WERI-Rb-1 (cell line): ENCODE data around the gene TRMT2B.
"Not testable (repeated sequence)": the region's sequence is repeated elsewhere in the genome, so short reads cannot be mapped to it uniquely, and the experiment has no call there.

Experiments used
- DNase-seq: peaks from one replicate; pipeline ENCODE4 v3.0.0-alpha.2; 2020
- H3K27ac ChIP-seq: fragments of 250-450 bp; sonication (Bioruptor Pico); 2 replicates; pipeline ENCODE4 v1.5.1; 2020; ENCODE audit warnings: mild to moderate bottlenecking, moderate library complexity
- H3K27me3 ChIP-seq: fragments of 250-450 bp; sonication (Bioruptor Pico); 2 replicates; pipeline ENCODE4 v1.5.1; 2021; ENCODE audit warnings: mild to moderate bottlenecking, low read depth, moderate library complexity; ENCODE audit not compliant: insufficient read depth, severe bottlenecking
- H3K36me3 ChIP-seq: fragments of 250-450 bp; sonication (Bioruptor Pico); 2 replicates; pipeline ENCODE4 v1.5.1; 2020; ENCODE audit warnings: mild to moderate bottlenecking, moderate library complexity
- H3K4me3 ChIP-seq: 2 replicates; pipeline ENCODE4 v1.5.1; 2011; ENCODE audit warnings: low read depth, mild to moderate bottlenecking, control low read depth, low read length
- H3K9me3 ChIP-seq: fragments of 250-450 bp; sonication (Bioruptor Pico); 2 replicates; pipeline ENCODE4 v1.5.1; 2021; ENCODE audit warnings: mild to moderate bottlenecking, moderate library complexity; ENCODE audit not compliant: severe bottlenecking
- TF ChIP-seq, protein P1 (sequence below): IDR thresholded peaks from 2 replicates; pipeline ENCODE4 v1.5.1; 2011; ENCODE audit warnings: low read depth, mild to moderate bottlenecking, control low read depth, inconsistent platforms, low read length

The TRMT2B gene

DNA sequence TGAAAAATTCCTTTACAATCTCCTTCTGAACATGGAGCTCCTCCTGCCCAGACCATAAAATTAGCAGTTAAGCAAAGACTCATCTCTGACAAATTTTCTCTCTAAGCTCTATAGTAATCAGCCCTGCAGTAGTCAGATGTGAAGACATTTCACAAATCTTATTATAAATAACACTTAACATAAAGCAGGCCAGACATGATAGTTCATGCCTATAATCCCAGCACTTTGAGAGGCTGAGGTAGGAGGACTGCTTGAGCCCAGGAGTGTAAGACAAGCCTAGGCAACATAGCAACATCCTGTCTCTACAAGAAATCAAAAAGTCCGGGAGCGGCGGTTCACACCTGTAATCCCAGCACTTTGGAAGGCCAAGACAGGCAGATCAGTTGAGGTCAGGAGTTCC, 29.9 kb downstream of the TRMT2B start:
- H3K36me3 ChIP-seq = no peaks in the 10 kb centered on the region; the same call in none of the 2 replicates
- H3K27me3 ChIP-seq = no peaks in the 10 kb centered on the region
- no peaks in the 10 kb centered on the region for H3K9me3 ChIP-seq
- TF ChIP-seq, protein P1, sequence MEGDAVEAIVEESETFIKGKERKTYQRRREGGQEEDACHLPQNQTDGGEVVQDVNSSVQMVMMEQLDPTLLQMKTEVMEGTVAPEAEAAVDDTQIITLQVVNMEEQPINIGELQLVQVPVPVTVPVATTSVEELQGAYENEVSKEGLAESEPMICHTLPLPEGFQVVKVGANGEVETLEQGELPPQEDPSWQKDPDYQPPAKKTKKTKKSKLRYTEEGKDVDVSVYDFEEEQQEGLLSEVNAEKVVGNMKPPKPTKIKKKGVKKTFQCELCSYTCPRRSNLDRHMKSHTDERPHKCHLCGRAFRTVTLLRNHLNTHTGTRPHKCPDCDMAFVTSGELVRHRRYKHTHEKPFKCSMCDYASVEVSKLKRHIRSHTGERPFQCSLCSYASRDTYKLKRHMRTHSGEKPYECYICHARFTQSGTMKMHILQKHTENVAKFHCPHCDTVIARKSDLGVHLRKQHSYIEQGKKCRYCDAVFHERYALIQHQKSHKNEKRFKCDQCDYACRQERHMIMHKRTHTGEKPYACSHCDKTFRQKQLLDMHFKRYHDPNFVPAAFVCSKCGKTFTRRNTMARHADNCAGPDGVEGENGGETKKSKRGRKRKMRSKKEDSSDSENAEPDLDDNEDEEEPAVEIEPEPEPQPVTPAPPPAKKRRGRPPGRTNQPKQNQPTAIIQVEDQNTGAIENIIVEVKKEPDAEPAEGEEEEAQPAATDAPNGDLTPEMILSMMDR = no peak
- DNase-seq = no peak
- no peak overlapping the region for H3K27ac ChIP-seq
- no peak overlapping the region for H3K4me3 ChIP-seq

DNA sequence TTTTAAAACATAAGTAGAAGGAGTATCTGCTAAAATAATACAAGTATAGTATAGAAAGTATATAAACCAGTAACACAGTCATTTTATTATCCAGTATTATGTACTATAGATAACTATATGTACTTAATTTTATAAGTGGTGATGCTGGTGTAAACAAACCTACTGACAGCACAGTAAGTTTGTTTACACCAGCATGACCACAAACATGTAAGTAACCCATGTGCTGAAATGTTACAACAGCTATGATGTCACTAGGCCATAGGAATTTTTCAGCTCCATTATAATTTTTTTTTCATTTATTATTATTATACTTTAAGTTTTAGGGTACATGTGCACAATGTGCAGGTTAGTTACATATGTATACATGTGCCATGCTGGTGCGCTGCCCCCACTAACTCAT, 39.9 kb downstream of the TRMT2B start:
- not testable (repeated sequence) for H3K27me3 ChIP-seq, H3K4me3 ChIP-seq, H3K27ac ChIP-seq, H3K9me3 ChIP-seq, DNase-seq
- H3K36me3 ChIP-seq = peaks cover 13% of the 10 kb centered on the region

DNA sequence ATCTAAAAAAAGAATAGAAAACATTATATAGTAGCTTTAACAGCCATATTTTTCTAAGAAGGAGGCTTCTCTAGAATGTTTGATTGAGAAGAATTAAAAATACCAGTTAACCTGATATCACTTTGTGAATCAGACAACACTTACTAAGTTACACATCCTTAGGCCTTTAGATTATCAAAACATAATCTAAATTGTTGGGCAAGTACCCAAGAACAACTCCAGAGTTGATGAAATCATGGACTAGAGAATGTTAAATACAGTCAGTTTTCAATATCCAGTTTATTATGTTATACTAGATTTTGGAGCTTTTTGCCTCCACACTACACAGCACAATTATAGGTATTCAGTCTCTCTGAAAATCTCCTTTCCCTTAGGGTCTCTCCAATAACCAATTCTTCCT, 42.8 kb downstream of the TRMT2B start:
- DNase-seq = no peak
- no peak overlapping the region for H3K4me3 ChIP-seq
- peaks cover 6% of the 10 kb centered on the region; the same call in 1 of the 2 replicates for H3K36me3 ChIP-seq
- no peaks in the 10 kb centered on the region for H3K27me3 ChIP-seq
- TF ChIP-seq, protein P1 = no peak
- no peaks in the 10 kb centered on the region for H3K9me3 ChIP-seq
- no peak overlapping the region for H3K27ac ChIP-seq

DNA sequence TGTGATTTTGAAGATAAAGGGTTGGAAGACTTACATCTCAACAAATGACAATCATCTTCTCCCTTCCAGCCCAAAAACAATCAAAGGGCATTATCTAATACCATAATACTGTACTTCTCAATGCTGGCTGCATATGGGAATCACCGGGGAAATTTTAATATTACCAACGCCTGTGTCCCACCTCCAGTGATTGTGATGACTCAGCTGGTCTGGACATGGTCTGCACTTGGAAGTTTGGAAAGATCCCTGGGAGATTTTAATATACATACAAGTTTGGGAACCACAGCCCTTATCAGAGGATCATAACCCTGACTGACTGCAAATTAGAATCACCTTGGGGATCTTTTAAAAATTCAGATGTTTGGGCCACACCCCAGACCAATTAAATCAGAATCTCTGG, 52.5 kb downstream of the TRMT2B start:
- H3K4me3 ChIP-seq = no peak overlapping the region
- TF ChIP-seq, protein P1 = no peak
- DNase-seq = no peak

DNA sequence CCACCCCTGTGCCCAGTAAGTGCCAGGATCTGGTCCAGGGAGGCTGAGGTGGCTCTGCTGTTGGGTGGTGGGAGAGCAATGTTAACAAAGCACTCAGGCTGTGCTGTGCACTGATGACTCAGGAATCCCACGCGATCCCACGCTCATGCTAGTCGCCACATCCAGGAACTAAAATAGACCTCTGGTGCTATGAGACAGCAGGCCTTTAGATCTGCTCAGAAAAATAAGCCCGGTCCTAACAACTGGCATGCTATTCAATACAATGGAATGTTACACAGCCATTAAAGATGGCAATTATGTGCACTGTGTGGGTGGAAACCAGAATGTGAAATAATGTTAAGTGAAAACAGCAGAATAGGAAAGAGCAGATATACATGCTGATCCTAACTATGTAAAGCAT, 56.4 kb downstream of the TRMT2B start:
- TF ChIP-seq, protein P1 = no peak
- H3K27me3 ChIP-seq = peaks cover 6% of the 10 kb centered on the region
- no peak for DNase-seq
- H3K4me3 ChIP-seq = no peak overlapping the region
- H3K27ac ChIP-seq = no peak overlapping the region
- no peaks in the 10 kb centered on the region for H3K36me3 ChIP-seq
- H3K9me3 ChIP-seq = no peaks in the 10 kb centered on the region

More for the DNA sequence above, 52.5 kb downstream of the TRMT2B start:
- no peak overlapping the region for H3K27ac ChIP-seq
- H3K27me3 ChIP-seq = peaks cover 10% of the 10 kb centered on the region
- H3K9me3 ChIP-seq = no peaks in the 10 kb centered on the region
- H3K36me3 ChIP-seq = no peaks in the 10 kb centered on the region

DNA sequence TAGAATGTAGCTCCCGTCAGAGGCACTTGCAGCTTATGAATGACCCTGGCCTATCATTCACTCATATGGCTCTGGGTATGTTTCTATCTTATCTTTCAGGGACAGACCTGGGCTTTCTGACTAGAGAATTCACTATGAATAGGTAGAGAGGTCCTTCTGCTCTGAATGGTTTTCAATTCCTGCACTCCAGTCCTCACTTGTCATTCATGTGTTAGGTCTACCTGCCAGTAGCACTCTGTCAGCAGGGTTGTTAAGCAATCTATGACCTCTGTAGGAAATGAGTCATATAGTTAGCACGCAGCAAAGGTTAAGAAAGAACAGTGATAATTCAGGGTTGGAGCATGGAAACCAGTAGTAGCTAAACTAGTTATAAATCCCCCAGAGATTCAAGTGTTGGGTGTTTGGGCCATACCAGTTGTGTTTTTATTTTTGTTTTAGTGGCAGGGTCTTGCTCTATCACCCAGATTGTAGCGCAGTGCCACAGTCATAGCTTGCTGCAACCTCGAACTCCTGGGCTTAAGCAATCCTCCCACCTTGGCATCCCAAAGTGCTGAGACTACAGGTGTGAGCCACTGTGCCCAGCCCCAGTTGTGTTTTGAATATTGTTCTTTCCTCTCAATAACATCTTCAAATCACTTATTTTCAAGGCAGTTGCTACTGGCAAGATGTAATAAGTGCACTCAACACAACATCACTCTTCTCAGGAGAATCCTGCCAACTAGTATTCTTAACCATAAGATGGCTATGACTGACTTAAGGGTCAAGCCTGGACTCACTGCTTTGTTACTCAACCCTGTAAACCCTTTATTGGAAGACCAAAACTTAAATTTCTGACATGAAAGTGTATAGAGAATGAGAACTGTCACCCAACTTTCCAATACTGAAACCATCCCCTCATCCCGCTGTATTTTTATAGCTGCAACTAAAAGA, 57.3 kb downstream of the TRMT2B start:
- no peak for DNase-seq
- H3K36me3 ChIP-seq = no peaks in the 10 kb centered on the region
- H3K4me3 ChIP-seq = no peak overlapping the region
- H3K9me3 ChIP-seq = no peaks in the 10 kb centered on the region
- TF ChIP-seq, protein P1 = no peak
- H3K27ac ChIP-seq = no peak overlapping the region
- H3K27me3 ChIP-seq = peaks cover 6% of the 10 kb centered on the region
